ENCODE measurements around the gene EIF3L. TPM values are rescaled to one million over a fixed set of nuclear protein-coding genes. Genes with fewer than 3 reads are reported as not detected.

The EIF3L gene
- total RNA-seq, 4 donors from 2014 or later, result 379 to 589 (median 576) TPM

GRCh38 chr22:37924386-37925065 lies 75.3 kb downstream of the EIF3L start:
- peaks cover 94% of the 10 kb centered on the region for H3K36me3 ChIP-seq
- no peaks in the 10 kb centered on the region for H3K9me3 ChIP-seq
- peaks cover 5% of the 10 kb centered on the region for H3K4me1 ChIP-seq
- no peaks in the 10 kb centered on the region for H3K27me3 ChIP-seq
- TF ChIP-seq CTCF (IDR thresholded peaks at IDR 0.05) (no peak), EP300 (IDR thresholded peaks at IDR 0.05) (no peak), POLR2A (IDR thresholded peaks at IDR 0.05) (no peak), POLR2AphosphoS5 (IDR thresholded peaks at IDR 0.05) (no peak)
- no peak for DNase-seq (ENCODE audit: low spot score in 2 of 2)
- H3K4me3 ChIP-seq, result no peak overlapping the region
- 88% methylated on average over 13 of the region's 18 CpGs for WGBS
- no peak overlapping the region for H3K27ac ChIP-seq

GRCh38 chr22:37925330-37925729 lies 76.1 kb downstream of the EIF3L start:
- H3K4me1 ChIP-seq, result peaks cover 13% of the 10 kb centered on the region
- no peak overlapping the region for H3K27ac ChIP-seq
- no peak for DNase-seq (ENCODE audit: low spot score in 2 of 2)
- 67% methylated on average over 3 of the region's 3 CpGs for WGBS
- H3K27me3 ChIP-seq, result no peaks in the 10 kb centered on the region
- no peak overlapping the region for H3K4me3 ChIP-seq
- peaks cover 92% of the 10 kb centered on the region for H3K36me3 ChIP-seq
- no peaks in the 10 kb centered on the region for H3K9me3 ChIP-seq
- TF ChIP-seq CTCF (IDR thresholded peaks at IDR 0.05), result no peak

GRCh38 chr22:37925767-37926166 lies 76.5 kb downstream of the EIF3L start:
- 89% methylated on average over 9 of the region's 15 CpGs for WGBS
- no peak overlapping the region for H3K27ac ChIP-seq
- no peak overlapping the region for H3K4me3 ChIP-seq
- DNase-seq (ENCODE audit: low spot score in 2 of 2), result no peak
- no peaks in the 10 kb centered on the region for H3K9me3 ChIP-seq
- H3K27me3 ChIP-seq, result no peaks in the 10 kb centered on the region
- H3K36me3 ChIP-seq, result peaks cover 92% of the 10 kb centered on the region
- TF ChIP-seq EP300 (IDR thresholded peaks at IDR 0.05), result no peak
- no peak for TF ChIP-seq POLR2A (IDR thresholded peaks at IDR 0.05)
- no peak for TF ChIP-seq POLR2AphosphoS5 (IDR thresholded peaks at IDR 0.05)
- no peak for TF ChIP-seq CTCF (IDR thresholded peaks at IDR 0.05)
- H3K4me1 ChIP-seq, result peaks cover 15% of the 10 kb centered on the region

- no peaks in the 10 kb centered on the region for H3K27me3 ChIP-seq
- no peak overlapping the region for H3K27ac ChIP-seq
- no peak for TF ChIP-seq EP300 (IDR thresholded peaks at IDR 0.05)
- no peak for TF ChIP-seq POLR2A (IDR thresholded peaks at IDR 0.05)
- no peak for TF ChIP-seq CTCF (IDR thresholded peaks at IDR 0.05)
- no peak for TF ChIP-seq POLR2AphosphoS5 (IDR thresholded peaks at IDR 0.05)
- no peak for DNase-seq (ENCODE audit: low spot score in 2 of 2)
- H3K36me3 ChIP-seq, result peaks cover 88% of the 10 kb centered on the region
- H3K4me1 ChIP-seq, result peaks cover 15% of the 10 kb centered on the region
- H3K9me3 ChIP-seq, result no peaks in the 10 kb centered on the region
- WGBS, result 100% methylated on average over 1 of the region's 7 CpGs
- H3K4me3 ChIP-seq, result no peak overlapping the region
Measured at GRCh38 chr22:37926358-37926757, 77.1 kb downstream of the EIF3L start.

- TF ChIP-seq CTCF (IDR thresholded peaks at IDR 0.05), result no peak
- TF ChIP-seq POLR2A (IDR thresholded peaks at IDR 0.05), result no peak
- TF ChIP-seq EP300 (IDR thresholded peaks at IDR 0.05), result no peak
- TF ChIP-seq POLR2AphosphoS5 (IDR thresholded peaks at IDR 0.05), result no peak
- DNase-seq (ENCODE audit: low spot score in 2 of 2), result no peak
- H3K27me3 ChIP-seq, result no peaks in the 10 kb centered on the region
- WGBS, result 94% methylated on average over 20 of the region's 32 CpGs
- peaks cover 20% of the 10 kb centered on the region for H3K4me1 ChIP-seq
- H3K9me3 ChIP-seq, result no peaks in the 10 kb centered on the region
- peaks cover 89% of the 10 kb centered on the region for H3K36me3 ChIP-seq
- H3K4me3 ChIP-seq, result no peak overlapping the region
- H3K27ac ChIP-seq, result no peak overlapping the region
Measured at GRCh38 chr22:37926771-37927636, 77.8 kb downstream of the EIF3L start.

Measured in suprapubic skin (tissue), 4 donors.